Erythroblast (primary cell): ENCODE measurements around the gene SLC25A13.

ENCODE experiments used
- GATA1 ChIP-seq: IDR thresholded peaks from 2 replicates; pipeline ENCODE4 v1.6.1; 2011; ENCODE audit warnings: low read depth, mild to moderate bottlenecking, control low read depth, low read length, moderate library complexity
- POLR2A ChIP-seq: IDR thresholded peaks from 2 replicates; pipeline ENCODE4 v1.6.1; 2011; ENCODE audit warnings: mild to moderate bottlenecking, low read length

GRCh38 chr7:96090756-96091155 is 231.1 kb downstream of the SLC25A13 start:
- TF ChIP-seq POLR2A (no peak), GATA1 (no peak)
